ENCODE measurements around the gene PSMD7. TPM values are rescaled to one million over a fixed set of nuclear protein-coding genes. Genes with fewer than 3 reads are reported as not detected.
A peak's percentile ranks its signal among the peaks of the same experiment; 100 is the strongest.

The PSMD7 gene
- total RNA-seq, 1 donor from 2014 or later = 90.8 TPM

DNA sequence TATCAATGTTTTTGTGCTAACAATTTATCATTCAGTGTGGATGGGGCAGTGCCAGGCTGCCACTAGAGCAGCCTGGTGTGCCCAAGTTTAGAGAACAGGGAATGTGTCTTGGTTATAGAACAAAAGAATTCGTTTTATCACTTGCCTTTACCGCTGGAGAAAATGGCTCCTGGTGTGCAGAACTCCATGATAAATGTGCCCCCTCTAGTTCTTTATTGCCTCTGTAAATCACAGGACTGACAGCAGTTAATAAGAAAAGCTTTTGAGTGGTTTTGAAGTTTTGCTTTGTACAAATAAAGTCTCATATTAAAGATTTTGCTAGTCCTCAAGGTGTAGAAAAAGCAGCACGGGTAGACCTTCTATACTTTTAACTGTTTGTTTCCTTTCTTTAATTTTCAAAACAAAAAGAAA, 28.2 kb upstream of the PSMD7 start:
- Mint-ChIP-seq H3K36me3 (ENCODE audit: low read depth, unreplicated experiment) (no peaks in the 10 kb centered on the region), H3K4me1 (ENCODE audit: low read depth, unreplicated experiment) (no peaks in the 10 kb centered on the region), H3K27ac (ENCODE audit: unreplicated experiment) (no peak overlapping the region), H3K27me3 (ENCODE audit: low read depth, unreplicated experiment) (peaks cover 2% of the 10 kb centered on the region), H3K4me3 (ENCODE audit: unreplicated experiment) (no peak overlapping the region), H3K9me3 (ENCODE audit: unreplicated experiment) (no peaks in the 10 kb centered on the region)
- Histone ChIP-seq H3K36me3 (ENCODE audit: insufficient read depth, low read length) (no peaks in the 10 kb centered on the region), H3K79me2 (ENCODE audit: insufficient read depth, low read length) (no peaks in the 10 kb centered on the region), H3K4me3 (ENCODE audit: insufficient read depth, low read depth, low read length) (no peak overlapping the region), H4K20me1 (ENCODE audit: insufficient read depth, low read length) (no peaks in the 10 kb centered on the region), H3K9me3 (ENCODE audit: insufficient read depth, low read depth, low read length) (no peaks in the 10 kb centered on the region), H3K4me2 (ENCODE audit: low read length) (no peak overlapping the region), H3K4me1 (ENCODE audit: insufficient read depth, low read length) (no peaks in the 10 kb centered on the region), H3K27me3 (ENCODE audit: insufficient read depth, low read length) (peaks cover 6% of the 10 kb centered on the region), H3K27ac (ENCODE audit: low read depth, low read length) (no peak overlapping the region), H3K9ac (ENCODE audit: low read length) (no peak overlapping the region), H2AFZ (ENCODE audit: low read depth, low read length) (no peak overlapping the region)
- no peak for DNase-seq (ENCODE audit: low read depth)
- no peak for FAIRE-seq
- TF ChIP-seq, protein P1, sequence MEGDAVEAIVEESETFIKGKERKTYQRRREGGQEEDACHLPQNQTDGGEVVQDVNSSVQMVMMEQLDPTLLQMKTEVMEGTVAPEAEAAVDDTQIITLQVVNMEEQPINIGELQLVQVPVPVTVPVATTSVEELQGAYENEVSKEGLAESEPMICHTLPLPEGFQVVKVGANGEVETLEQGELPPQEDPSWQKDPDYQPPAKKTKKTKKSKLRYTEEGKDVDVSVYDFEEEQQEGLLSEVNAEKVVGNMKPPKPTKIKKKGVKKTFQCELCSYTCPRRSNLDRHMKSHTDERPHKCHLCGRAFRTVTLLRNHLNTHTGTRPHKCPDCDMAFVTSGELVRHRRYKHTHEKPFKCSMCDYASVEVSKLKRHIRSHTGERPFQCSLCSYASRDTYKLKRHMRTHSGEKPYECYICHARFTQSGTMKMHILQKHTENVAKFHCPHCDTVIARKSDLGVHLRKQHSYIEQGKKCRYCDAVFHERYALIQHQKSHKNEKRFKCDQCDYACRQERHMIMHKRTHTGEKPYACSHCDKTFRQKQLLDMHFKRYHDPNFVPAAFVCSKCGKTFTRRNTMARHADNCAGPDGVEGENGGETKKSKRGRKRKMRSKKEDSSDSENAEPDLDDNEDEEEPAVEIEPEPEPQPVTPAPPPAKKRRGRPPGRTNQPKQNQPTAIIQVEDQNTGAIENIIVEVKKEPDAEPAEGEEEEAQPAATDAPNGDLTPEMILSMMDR (IDR thresholded peaks at IDR 0.05; ENCODE audit: insufficient read depth, low read depth, low read length) = no peak
- no peak for TF ChIP-seq EZH2 (IDR thresholded peaks at IDR 0.05; ENCODE audit: insufficient read depth, low read length)

DNA sequence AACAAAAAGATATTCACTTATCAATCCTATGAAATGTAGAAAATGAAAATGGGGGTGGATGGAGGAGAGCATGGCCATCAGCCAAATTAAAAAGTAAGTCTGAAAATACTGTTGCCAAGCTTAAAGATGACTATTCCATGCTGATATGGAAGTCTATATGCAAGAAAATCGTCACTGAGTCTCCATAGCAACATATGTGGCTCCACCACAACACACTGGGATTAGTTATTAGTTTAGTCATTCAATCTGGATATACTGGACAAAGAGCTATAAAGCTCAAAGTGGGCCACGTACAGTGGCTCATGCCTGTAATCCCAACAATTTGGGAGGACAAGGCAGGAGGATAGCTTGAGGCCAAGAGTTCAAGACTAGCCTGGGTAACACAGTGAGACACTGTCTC, 24.7 kb upstream of the PSMD7 start:
- Histone ChIP-seq H3K79me2 (ENCODE audit: insufficient read depth, low read length) (no peaks in the 10 kb centered on the region), H3K4me1 (ENCODE audit: insufficient read depth, low read length) (no peaks in the 10 kb centered on the region), H3K9ac (ENCODE audit: low read length) (no peak overlapping the region), H3K27me3 (ENCODE audit: insufficient read depth, low read length) (peaks cover 14% of the 10 kb centered on the region), H3K4me2 (ENCODE audit: low read length) (no peak overlapping the region), H4K20me1 (ENCODE audit: insufficient read depth, low read length) (no peaks in the 10 kb centered on the region), H3K4me3 (ENCODE audit: insufficient read depth, low read depth, low read length) (no peak overlapping the region), H3K36me3 (ENCODE audit: insufficient read depth, low read length) (no peaks in the 10 kb centered on the region), H2AFZ (ENCODE audit: low read depth, low read length) (no peak overlapping the region), H3K9me3 (ENCODE audit: insufficient read depth, low read depth, low read length) (no peaks in the 10 kb centered on the region), H3K27ac (ENCODE audit: low read depth, low read length) (no peak overlapping the region)
- H3K27me3 Mint-ChIP-seq (ENCODE audit: low read depth, unreplicated experiment) = peaks cover 4% of the 10 kb centered on the region
- DNase-seq (ENCODE audit: low read depth) = no peak
- H3K9me3 Mint-ChIP-seq (ENCODE audit: unreplicated experiment) = no peaks in the 10 kb centered on the region
- no peak overlapping the region for H3K4me3 Mint-ChIP-seq (ENCODE audit: unreplicated experiment)
- no peak overlapping the region for H3K27ac Mint-ChIP-seq (ENCODE audit: unreplicated experiment)
- H3K36me3 Mint-ChIP-seq (ENCODE audit: low read depth, unreplicated experiment) = no peaks in the 10 kb centered on the region
- peaks cover 1% of the 10 kb centered on the region for H3K4me1 Mint-ChIP-seq (ENCODE audit: low read depth, unreplicated experiment)
- no peak for FAIRE-seq
- no peak for TF ChIP-seq EZH2 (IDR thresholded peaks at IDR 0.05; ENCODE audit: insufficient read depth, low read length)
- TF ChIP-seq, protein P1 (IDR thresholded peaks at IDR 0.05; ENCODE audit: insufficient read depth, low read depth, low read length) = no peak

DNA sequence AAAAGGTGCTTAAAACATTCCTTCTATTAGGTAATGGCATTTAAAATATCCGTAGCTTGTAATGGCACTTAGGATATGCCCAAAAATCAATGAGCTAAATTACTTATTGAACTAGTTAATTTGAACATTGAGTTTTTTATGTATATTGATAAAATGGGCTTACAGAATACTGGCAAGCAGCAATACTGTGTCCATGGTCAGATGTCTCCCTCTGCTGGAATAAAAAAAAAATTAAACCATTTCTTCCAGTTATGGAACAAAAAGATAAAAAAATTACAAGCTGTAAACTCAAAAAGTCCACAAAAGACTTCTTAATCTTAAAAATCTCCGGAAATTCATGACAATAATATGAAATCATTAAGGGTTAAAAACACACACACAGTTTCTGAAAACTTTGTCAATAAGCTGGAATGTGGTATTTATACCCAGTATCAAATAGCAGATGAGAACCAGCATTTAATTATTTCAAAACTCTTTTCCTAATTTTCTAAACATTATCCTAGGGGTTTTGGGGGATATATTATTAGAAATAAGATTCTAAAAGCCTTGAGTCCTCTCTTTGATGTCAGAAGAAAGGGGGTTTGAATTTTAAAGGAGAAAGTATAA, 21.5 kb upstream of the PSMD7 start:
- no peak for FAIRE-seq
- no peak overlapping the region for H3K27ac Mint-ChIP-seq (ENCODE audit: unreplicated experiment)
- H3K27me3 ChIP-seq (ENCODE audit: insufficient read depth, low read length) = peaks cover 10% of the 10 kb centered on the region
- no peaks in the 10 kb centered on the region for H3K36me3 ChIP-seq (ENCODE audit: insufficient read depth, low read length)
- H3K36me3 Mint-ChIP-seq (ENCODE audit: low read depth, unreplicated experiment) = no peaks in the 10 kb centered on the region
- H3K4me1 ChIP-seq (ENCODE audit: insufficient read depth, low read length) = no peaks in the 10 kb centered on the region
- no peak for TF ChIP-seq EZH2 (IDR thresholded peaks at IDR 0.05; ENCODE audit: insufficient read depth, low read length)
- TF ChIP-seq, protein P1 (IDR thresholded peaks at IDR 0.05; ENCODE audit: insufficient read depth, low read depth, low read length) = peak; percentile 39
- no peak overlapping the region for H3K4me3 Mint-ChIP-seq (ENCODE audit: unreplicated experiment)
- H3K4me3 ChIP-seq (ENCODE audit: insufficient read depth, low read depth, low read length) = no peak overlapping the region
- H3K27ac ChIP-seq (ENCODE audit: low read depth, low read length) = no peak overlapping the region
- no peaks in the 10 kb centered on the region for H4K20me1 ChIP-seq (ENCODE audit: insufficient read depth, low read length)
- no peak overlapping the region for H3K4me2 ChIP-seq (ENCODE audit: low read length)
- no peaks in the 10 kb centered on the region for H3K9me3 ChIP-seq (ENCODE audit: insufficient read depth, low read depth, low read length)
- H3K9ac ChIP-seq (ENCODE audit: low read length) = no peak overlapping the region
- H2AFZ ChIP-seq (ENCODE audit: low read depth, low read length) = no peak overlapping the region
- H3K9me3 Mint-ChIP-seq (ENCODE audit: unreplicated experiment) = no peaks in the 10 kb centered on the region
- DNase-seq (ENCODE audit: low read depth) = no peak
- peaks cover 5% of the 10 kb centered on the region for H3K27me3 Mint-ChIP-seq (ENCODE audit: low read depth, unreplicated experiment)
- H3K4me1 Mint-ChIP-seq (ENCODE audit: low read depth, unreplicated experiment) = peaks cover 1% of the 10 kb centered on the region
- H3K79me2 ChIP-seq (ENCODE audit: insufficient read depth, low read length) = no peaks in the 10 kb centered on the region
